Measurements from ENCODE around the gene CCBE1.
"Not testable (repeated sequence)": the region's sequence is repeated elsewhere in the genome, so short reads cannot be mapped to it uniquely, and the experiment has no call there.

Gene CCBE1

DNA sequence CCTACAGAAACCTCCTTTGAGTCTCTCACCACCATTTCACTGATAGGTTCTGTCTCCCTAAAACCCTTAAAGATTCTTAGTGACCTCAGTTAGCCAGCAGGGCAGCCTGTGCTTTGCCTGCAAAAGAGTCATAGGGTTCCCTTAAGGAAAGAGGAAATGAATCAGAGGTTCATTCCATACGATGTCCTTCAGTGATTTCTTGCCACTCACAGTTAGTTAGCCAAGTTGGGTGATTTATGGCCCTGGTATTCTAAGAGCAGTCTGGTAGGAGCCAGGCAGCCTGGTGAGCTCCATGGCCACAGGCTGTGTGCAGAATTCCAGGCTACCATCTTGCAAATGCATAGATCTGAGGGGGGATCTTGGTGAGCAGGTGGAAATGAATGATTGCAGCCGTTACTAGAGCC, 18.7 kb upstream of the CCBE1 start:
- DNase-seq (ENCODE audit: insufficient read length, low spot score): peak; percentile 65
- peak; percentile 57 for FAIRE-seq

GRCh38 chr18:59715445-59715844, 18.2 kb upstream of the CCBE1 start:
- FAIRE-seq (no peak), DNase-seq (ENCODE audit: insufficient read length, low spot score) (no peak)

DNA sequence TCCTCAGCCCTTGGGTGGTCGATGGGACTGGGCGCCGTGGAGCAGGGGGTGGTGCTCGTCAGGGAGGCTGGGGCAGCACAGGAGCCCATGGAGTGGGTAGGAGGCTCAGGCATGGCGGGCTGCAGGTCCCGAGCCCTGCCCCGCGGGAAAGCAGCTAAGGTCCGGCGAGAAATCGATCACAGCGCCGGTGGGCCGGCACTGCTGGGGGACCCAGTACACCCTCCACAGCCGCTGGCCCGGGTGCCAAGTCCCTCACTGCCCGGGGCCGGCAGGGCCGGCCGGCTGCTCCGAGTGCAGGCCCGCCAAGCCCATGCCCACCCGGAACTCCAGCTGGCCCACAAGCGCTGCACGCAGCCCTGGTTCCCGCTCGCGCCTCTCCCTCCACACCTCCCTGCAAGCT, 16.9 kb upstream of the CCBE1 start:
- not testable (repeated sequence) for DNase-seq (ENCODE audit: insufficient read length, low spot score); FAIRE-seq

DNA sequence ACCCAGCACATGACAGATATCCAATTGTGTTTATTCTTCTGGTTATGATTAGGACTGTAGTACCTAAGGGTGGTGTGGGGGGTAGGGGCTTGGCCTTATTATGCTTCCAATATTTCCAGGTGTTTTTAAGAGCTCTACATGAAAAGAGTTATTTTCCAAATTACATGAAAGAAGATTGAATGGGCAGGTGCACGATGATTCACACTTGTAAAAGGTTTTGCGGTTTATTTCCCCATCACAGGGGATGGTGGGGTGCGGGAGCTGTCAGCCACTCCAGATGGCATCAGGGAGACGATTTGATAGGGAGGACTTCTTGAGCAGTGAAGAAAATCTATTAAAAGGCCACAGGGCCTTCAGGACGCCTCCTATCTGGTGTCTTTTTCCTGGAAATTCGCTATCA, 15.1 kb upstream of the CCBE1 start:
- no peak for DNase-seq (ENCODE audit: insufficient read length, low spot score)

DNA sequence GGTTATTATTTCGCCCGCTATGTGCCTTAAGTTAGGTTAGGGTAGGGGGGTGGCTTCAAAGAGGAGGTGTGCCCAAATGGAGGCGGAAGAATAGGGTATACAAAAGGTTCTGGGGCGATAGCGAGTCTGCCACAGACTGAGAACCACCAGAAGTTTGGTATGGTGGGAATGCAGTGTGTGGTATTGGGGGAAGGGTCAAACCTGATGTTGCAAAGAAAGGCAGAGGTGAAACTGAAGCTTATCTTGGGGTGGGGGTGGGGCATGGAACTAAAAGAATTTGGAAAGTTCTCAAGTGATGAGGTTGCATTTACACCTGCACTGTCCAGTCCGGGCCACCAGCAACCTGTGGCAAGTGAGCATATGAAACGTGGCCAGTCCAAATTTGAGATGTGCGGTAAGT, 11.8 kb upstream of the CCBE1 start:
- FAIRE-seq (no peak), DNase-seq (ENCODE audit: insufficient read length, low spot score) (no peak)

More for the DNA sequence above, 15.1 kb upstream of the CCBE1 start:
- no peak for FAIRE-seq

DNA sequence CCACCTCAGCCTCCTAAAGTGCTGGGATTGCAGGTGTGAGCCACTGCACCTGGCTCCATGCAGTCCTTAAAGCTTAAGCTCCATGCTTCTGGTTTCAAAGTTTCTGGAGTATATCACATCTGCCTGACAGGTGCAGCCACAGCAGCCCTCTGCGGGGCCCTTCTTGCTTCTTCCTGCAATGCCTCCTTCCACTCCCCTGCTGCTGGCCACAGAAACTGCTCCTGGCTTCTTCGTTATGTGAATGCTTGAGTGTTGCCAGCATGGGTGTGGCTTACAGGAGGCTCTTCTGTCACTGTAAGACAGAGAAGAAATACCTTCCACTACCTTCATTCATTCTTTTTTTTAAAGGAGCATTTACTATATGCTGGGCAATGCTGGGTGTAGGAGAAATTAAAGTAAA, 10.1 kb upstream of the CCBE1 start:
- FAIRE-seq (no peak), DNase-seq (ENCODE audit: insufficient read length, low spot score) (no peak)

DNA sequence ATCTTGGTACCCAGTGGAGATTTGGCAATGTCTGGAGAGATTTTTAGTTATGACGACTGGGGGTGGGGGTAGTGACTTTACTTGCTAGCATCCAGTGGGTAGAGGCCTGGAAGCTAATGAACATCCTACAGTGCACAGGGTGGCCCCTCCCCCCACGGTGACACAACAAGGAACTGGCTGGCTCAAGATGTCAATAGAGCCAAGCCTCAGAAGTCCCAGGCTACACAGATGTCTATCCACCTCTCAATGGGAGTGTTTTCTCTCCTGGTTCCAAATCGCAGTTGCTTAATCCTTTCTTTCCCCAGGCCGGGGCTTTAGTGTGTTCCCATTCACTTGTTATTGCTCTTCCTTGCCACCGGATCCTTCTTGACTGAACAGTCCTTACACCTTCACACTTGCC, 9.3 kb upstream of the CCBE1 start:
- FAIRE-seq (no peak), DNase-seq (ENCODE audit: insufficient read length, low spot score) (no peak)

DNA sequence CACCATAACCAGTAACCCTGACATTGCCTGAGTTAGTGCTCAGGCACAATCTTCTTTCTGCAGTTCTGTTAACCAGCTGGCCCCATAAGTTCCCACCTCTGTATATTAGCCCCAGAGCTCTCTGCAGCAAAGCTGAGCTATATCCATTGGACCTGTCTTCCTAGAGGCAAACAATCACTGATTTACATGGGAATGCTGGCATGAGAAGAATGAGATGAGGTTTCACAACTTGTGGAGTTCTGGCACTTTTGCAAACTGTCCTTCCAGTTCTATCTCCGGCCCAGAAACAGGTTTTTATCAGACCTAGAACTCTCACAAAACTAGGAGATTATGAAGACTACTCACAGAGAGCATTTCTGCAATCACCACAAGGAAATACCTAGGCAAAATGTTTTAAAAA, 7.9 kb upstream of the CCBE1 start:
- DNase-seq (ENCODE audit: insufficient read length, low spot score) (no peak), FAIRE-seq (no peak)

GRCh38 chr18:59704146-59704545, 6.9 kb upstream of the CCBE1 start:
- FAIRE-seq: no peak
- no peak for DNase-seq (ENCODE audit: insufficient read length, low spot score)

GRCh38 chr18:59701272-59701671, 4.0 kb upstream of the CCBE1 start:
- FAIRE-seq (no peak), DNase-seq (ENCODE audit: insufficient read length, low spot score) (no peak)

DNA sequence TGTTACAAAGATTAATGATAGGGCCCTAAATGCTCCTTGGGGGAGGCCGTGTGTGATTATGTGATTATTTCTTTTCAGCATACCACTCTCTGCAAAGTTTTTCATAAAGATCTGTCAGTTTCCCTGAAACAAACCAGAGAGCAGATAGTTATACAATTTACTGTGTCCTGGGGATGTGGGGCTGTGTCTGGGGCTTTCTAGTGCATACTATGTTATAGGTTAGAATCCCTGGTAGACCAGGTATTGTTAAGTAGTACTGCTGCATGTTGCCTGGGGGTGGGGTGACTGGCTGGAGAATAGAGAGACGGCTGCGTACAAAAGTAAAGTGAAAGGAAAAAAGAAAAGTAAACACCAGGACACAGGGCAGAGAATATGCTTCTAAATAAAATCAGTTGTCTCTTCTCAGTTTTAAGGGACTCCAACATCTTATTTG, 3.3 kb upstream of the CCBE1 start:
- DNase-seq (ENCODE audit: insufficient read length, low spot score): no peak
- no peak for FAIRE-seq

DNA sequence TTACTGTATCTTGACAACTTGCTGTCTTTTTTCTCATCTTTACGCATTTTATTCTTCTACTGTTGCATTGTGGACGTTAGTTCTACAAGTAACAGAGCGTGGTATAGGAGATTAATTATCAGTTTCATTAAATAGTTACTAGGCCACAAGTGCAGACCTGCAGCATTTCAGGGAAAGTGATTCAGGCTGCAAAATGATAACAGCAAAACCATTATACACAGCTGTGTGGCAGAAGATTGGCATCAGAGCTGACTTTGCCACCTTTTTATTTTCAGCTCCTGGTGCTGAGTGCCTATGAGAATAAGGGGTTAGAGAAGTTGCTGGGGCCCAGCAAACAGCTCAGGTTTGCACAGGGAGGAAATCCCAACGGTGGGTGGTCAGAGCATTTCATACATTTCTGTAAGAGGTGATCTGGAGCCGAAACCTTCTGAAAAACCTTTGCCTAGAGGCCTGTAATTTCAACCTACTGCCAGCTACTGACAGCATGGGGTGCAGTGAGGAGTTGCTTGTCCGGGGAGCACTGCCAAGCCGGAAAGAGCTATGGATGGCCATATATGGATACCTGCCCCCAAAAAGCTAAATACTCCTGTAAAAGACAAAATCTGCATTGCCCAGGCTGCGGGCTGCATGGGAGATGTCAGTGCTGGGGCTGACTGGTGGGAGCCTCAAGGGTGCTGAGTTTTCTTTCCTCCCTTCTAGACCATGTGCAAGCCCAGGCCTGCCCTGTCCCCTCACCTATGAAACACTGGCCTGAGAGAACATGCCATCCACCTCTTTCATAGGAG, 2.7 kb upstream of the CCBE1 start:
- DNase-seq (ENCODE audit: insufficient read length, low spot score) (no peak), FAIRE-seq (no peak)

GRCh38 chr18:59699061-59699460, 1.8 kb upstream of the CCBE1 start:
- DNase-seq (ENCODE audit: insufficient read length, low spot score): no peak
- FAIRE-seq: no peak

- FAIRE-seq (no peak), DNase-seq (ENCODE audit: insufficient read length, low spot score) (no peak)
These were observed 650 bp downstream of the CCBE1 start for GRCh38 chr18:59696311-59697235.

DNA sequence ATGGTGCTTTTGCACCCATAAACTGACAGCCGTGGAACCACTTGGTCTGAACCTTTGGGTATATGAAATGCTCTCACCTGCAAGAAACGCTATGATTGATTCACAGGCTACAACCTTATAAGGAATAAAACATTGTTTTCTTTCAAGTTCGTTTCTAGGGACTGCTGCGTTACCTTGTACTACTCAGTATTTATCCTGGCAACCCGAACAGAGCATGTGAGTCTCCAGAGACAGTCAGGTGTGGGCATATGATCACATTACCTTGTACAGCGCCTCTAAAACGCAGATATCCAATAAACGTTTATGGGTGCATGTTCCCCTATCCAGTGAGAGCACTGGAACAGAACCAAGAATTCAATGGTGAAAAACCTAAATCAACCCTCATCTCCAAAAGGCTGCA, 1.7 kb downstream of the CCBE1 start:
- FAIRE-seq (no peak), DNase-seq (ENCODE audit: insufficient read length, low spot score) (no peak)

- FAIRE-seq: no peak
- no peak for DNase-seq (ENCODE audit: insufficient read length, low spot score)
These were observed 2.4 kb downstream of the CCBE1 start for GRCh38 chr18:59694824-59695223.

DNA sequence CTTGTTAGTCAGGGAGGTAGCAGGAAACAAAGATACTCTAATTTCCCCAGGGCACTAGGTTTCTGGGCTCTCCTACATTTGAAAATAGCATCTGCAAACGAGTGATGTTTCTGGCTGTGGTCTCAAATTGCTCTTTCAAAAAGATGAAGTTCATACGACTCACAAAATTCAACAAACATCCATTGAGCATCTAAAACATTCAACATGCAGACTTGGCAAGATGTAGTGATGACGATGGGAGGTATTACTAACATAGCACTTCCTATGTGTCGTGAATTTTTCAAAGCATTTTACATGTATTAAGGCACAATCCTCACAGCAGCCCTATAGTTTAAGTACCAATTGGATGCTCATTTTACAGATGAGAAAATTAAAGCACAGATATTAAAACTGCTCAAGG, 5.2 kb downstream of the CCBE1 start:
- DNase-seq (ENCODE audit: insufficient read length, low spot score): no peak
- FAIRE-seq: no peak

DNA sequence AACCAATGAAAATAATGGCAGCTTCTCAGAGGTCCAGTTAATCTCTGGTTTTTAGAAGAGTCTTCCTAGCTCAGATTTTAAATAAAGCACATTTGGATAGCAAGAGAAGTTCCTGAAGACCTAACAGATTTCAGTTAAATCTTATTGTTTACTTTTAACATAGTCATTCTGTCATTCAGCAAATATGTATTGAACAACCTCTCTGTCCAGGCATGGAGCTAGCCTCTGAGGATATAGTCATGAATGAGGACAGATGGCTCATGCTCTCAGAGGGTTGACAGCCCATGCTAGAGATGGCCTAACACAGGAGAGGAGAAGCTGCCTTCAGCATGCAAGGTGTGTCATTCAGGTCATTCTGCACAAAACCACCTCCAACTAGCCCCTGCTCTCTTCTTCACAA, 6.2 kb downstream of the CCBE1 start:
- no peak for DNase-seq (ENCODE audit: insufficient read length, low spot score)
- no peak for FAIRE-seq

GRCh38 chr18:59690186-59690982, 6.8 kb downstream of the CCBE1 start:
- DNase-seq (ENCODE audit: insufficient read length, low spot score) (no peak), FAIRE-seq (no peak)

- FAIRE-seq (no peak), DNase-seq (ENCODE audit: insufficient read length, low spot score) (no peak)
These were observed 7.5 kb downstream of the CCBE1 start for GRCh38 chr18:59689756-59690155.

- FAIRE-seq (no peak), DNase-seq (ENCODE audit: insufficient read length, low spot score) (no peak)
These were observed 11.0 kb downstream of the CCBE1 start for GRCh38 chr18:59686260-59686659.

All from HTR-8/SVneo (cell line).